Measurements from ENCODE around the gene ALOX5.

- TF ChIP-seq POLR2A (IDR thresholded peaks at IDR 0.05; ENCODE audit: low read depth, low read length) (no peak), POLR2AphosphoS5 (IDR thresholded peaks at IDR 0.05; ENCODE audit: low read depth, low read length) (no peak), PAX5 (IDR thresholded peaks at IDR 0.05; ENCODE audit: insufficient read depth, low read length, severe bottlenecking) (no peak), SPI1 (IDR thresholded peaks at IDR 0.05; ENCODE audit: low read depth, low read length) (no peak)
Observed at GRCh38 chr10:45454859-45455258, 80.8 kb downstream of the ALOX5 start.
